GM12891 (cell line): ENCODE measurements around the gene PRUNE2.
A peak's percentile ranks its signal among the peaks of the same experiment; 100 is the strongest.

ENCODE experiments used
- DNase-seq: peaks from one replicate; pipeline ENCODE4 v3.0.0; 2011; ENCODE audit warnings: low spot score; ENCODE audit not compliant: insufficient read length
- FAIRE-seq: peaks from 2 replicates; lab custom pipeline; 2011; peaks lifted over from hg19 to GRCh38; lab: Jason Lieb, UNC
- PAX5 ChIP-seq: IDR thresholded peaks from 2 replicates; pipeline ENCODE4 v1.6.1; 2011; ENCODE audit warnings: low read length, moderate library complexity, mild to moderate bottlenecking; ENCODE audit not compliant: insufficient read depth, severe bottlenecking
- POLR2A ChIP-seq: IDR thresholded peaks from 2 replicates; pipeline ENCODE4 v1.6.1; 2011; ENCODE audit warnings: low read depth, low read length, control low read depth
- POLR2AphosphoS5 ChIP-seq: IDR thresholded peaks from 2 replicates; pipeline ENCODE4 v1.6.1; 2011; ENCODE audit warnings: low read depth, low read length, control low read depth
- POU2F2 ChIP-seq: IDR thresholded peaks from 2 replicates; pipeline ENCODE4 v1.6.1; 2011; ENCODE audit warnings: low read depth, mild to moderate bottlenecking, control low read depth, low read length, moderate library complexity
- SPI1 ChIP-seq: IDR thresholded peaks from 2 replicates; pipeline ENCODE4 v1.6.1; 2011; ENCODE audit warnings: low read depth, low read length, control low read depth
- TAF1 ChIP-seq: IDR thresholded peaks from 2 replicates; pipeline ENCODE4 v1.6.1; 2011; ENCODE audit warnings: low read depth, low read length, control low read depth

The PRUNE2 gene

GRCh38 chr9:76624391-76625048, 281.4 kb downstream of the PRUNE2 start:
- DNase-seq (no peak), FAIRE-seq (peak; percentile 97)
- TF ChIP-seq SPI1 (no peak), POU2F2 (no peak), POLR2A (no peak), POLR2AphosphoS5 (no peak), TAF1 (no peak), PAX5 (no peak)

GRCh38 chr9:76620996-76621395, 284.9 kb downstream of the PRUNE2 start:
- FAIRE-seq: peak; percentile 72

GRCh38 chr9:76620581-76620980, 285.3 kb downstream of the PRUNE2 start:
- no peak for FAIRE-seq
- DNase-seq: no peak

More at GRCh38 chr9:76620996-76621395, 284.9 kb downstream of the PRUNE2 start:
- DNase-seq: no peak
- TF ChIP-seq PAX5 (no peak), POU2F2 (no peak), TAF1 (no peak), POLR2AphosphoS5 (no peak), POLR2A (no peak), SPI1 (no peak)

GRCh38 chr9:76619640-76620039, 286.3 kb downstream of the PRUNE2 start:
- DNase-seq: no peak
- TF ChIP-seq TAF1 (no peak), PAX5 (no peak)
- no peak for FAIRE-seq

More at GRCh38 chr9:76620581-76620980, 285.3 kb downstream of the PRUNE2 start:
- TF ChIP-seq PAX5: no peak
- TF ChIP-seq POLR2A: no peak
- no peak for TF ChIP-seq POLR2AphosphoS5
- TF ChIP-seq TAF1: no peak
- no peak for TF ChIP-seq POU2F2
- TF ChIP-seq SPI1: no peak

GRCh38 chr9:76619197-76619596, 286.7 kb downstream of the PRUNE2 start:
- FAIRE-seq (peak; percentile 50), DNase-seq (no peak)
- TF ChIP-seq TAF1 (no peak), SPI1 (no peak), POLR2AphosphoS5 (no peak), PAX5 (no peak), POU2F2 (no peak), POLR2A (no peak)

- no peak for DNase-seq
- TF ChIP-seq PAX5: no peak
- TF ChIP-seq POLR2AphosphoS5: no peak
- no peak for TF ChIP-seq TAF1
- TF ChIP-seq SPI1: no peak
- TF ChIP-seq POU2F2: no peak
- TF ChIP-seq POLR2A: no peak
- FAIRE-seq: no peak
Observed at GRCh38 chr9:76618762-76619161, 287.2 kb downstream of the PRUNE2 start.

GRCh38 chr9:76617497-76618175, 288.3 kb downstream of the PRUNE2 start:
- FAIRE-seq (no peak), DNase-seq (no peak)
- no peak for TF ChIP-seq TAF1
- no peak for TF ChIP-seq SPI1
- no peak for TF ChIP-seq POLR2AphosphoS5
- TF ChIP-seq POU2F2: no peak
- no peak for TF ChIP-seq POLR2A
- TF ChIP-seq PAX5: no peak

GRCh38 chr9:76616780-76617179, 289.1 kb downstream of the PRUNE2 start:
- DNase-seq (no peak), FAIRE-seq (no peak)
- TF ChIP-seq PAX5 (no peak), POU2F2 (no peak), POLR2AphosphoS5 (no peak), POLR2A (no peak), TAF1 (no peak), SPI1 (no peak)

GRCh38 chr9:76615177-76615603, 290.7 kb downstream of the PRUNE2 start:
- no peak for TF ChIP-seq POU2F2
- no peak for TF ChIP-seq POLR2AphosphoS5
- TF ChIP-seq POLR2A: no peak
- no peak for TF ChIP-seq SPI1
- no peak for TF ChIP-seq PAX5
- no peak for TF ChIP-seq TAF1
- peak; percentile 33 for FAIRE-seq
- DNase-seq: no peak
